ENCODE measurements around the gene AQP6.

The AQP6 gene

GRCh38 chr12:49974231-49974675 lies 1.5 kb downstream of the AQP6 start:
- Histone ChIP-seq H3K36me3 (ENCODE audit: insufficient read depth, insufficient read length, low read length) (no peaks in the 10 kb centered on the region), H3K4me1 (ENCODE audit: insufficient read depth, insufficient read length) (peaks cover 17% of the 10 kb centered on the region), H3K27me3 (ENCODE audit: insufficient read depth, insufficient read length) (peaks cover 14% of the 10 kb centered on the region), H3K9ac (ENCODE audit: insufficient read length, low read depth) (no peak overlapping the region), H3K9me3 (ENCODE audit: insufficient read depth, low read length) (no peaks in the 10 kb centered on the region), H3K4me3 (ENCODE audit: insufficient read length, low read depth) (no peak overlapping the region)
- TF ChIP-seq YY1 (IDR thresholded peaks at IDR 0.05; ENCODE audit: insufficient read depth, insufficient read length) = no peak
- DNase-seq (ENCODE audit: low read depth, low spot score) = no peak

- Histone ChIP-seq H3K36me3 (ENCODE audit: insufficient read depth, insufficient read length, low read length) (no peaks in the 10 kb centered on the region), H3K9me3 (ENCODE audit: insufficient read depth, low read length) (no peaks in the 10 kb centered on the region), H3K27me3 (ENCODE audit: insufficient read depth, insufficient read length) (peaks cover 8% of the 10 kb centered on the region), H3K4me3 (ENCODE audit: insufficient read length, low read depth) (no peak overlapping the region), H3K4me1 (ENCODE audit: insufficient read depth, insufficient read length) (peaks cover 20% of the 10 kb centered on the region), H3K9ac (ENCODE audit: insufficient read length, low read depth) (no peak overlapping the region)
- no peak for TF ChIP-seq SUZ12 (IDR thresholded peaks at IDR 0.05; ENCODE audit: extremely low read depth, insufficient read depth, insufficient read length)
- no peak for DNase-seq (ENCODE audit: low read depth, low spot score)
Observed at GRCh38 chr12:49974677-49975317, 2.0 kb downstream of the AQP6 start.

- H3K36me3 ChIP-seq (ENCODE audit: insufficient read depth, insufficient read length, low read length) = no peaks in the 10 kb centered on the region
- no peak for TF ChIP-seq YY1 (IDR thresholded peaks at IDR 0.05; ENCODE audit: insufficient read depth, insufficient read length)
- TF ChIP-seq SUZ12 (IDR thresholded peaks at IDR 0.05; ENCODE audit: extremely low read depth, insufficient read depth, insufficient read length) = no peak
- no peak for TF ChIP-seq ZNF274 (IDR thresholded peaks at IDR 0.05; ENCODE audit: low read depth, low read length)
- H3K9ac ChIP-seq (ENCODE audit: insufficient read length, low read depth) = no peak overlapping the region
- peaks cover 4% of the 10 kb centered on the region for H3K27me3 ChIP-seq (ENCODE audit: insufficient read depth, insufficient read length)
- peaks cover 20% of the 10 kb centered on the region for H3K4me1 ChIP-seq (ENCODE audit: insufficient read depth, insufficient read length)
- no peak overlapping the region for H3K4me3 ChIP-seq (ENCODE audit: insufficient read length, low read depth)
- no peaks in the 10 kb centered on the region for H3K9me3 ChIP-seq (ENCODE audit: insufficient read depth, low read length)
- no peak for DNase-seq (ENCODE audit: low read depth, low spot score)
Observed at GRCh38 chr12:49975318-49975761, 2.6 kb downstream of the AQP6 start.

GRCh38 chr12:49976557-49976956 lies 3.8 kb downstream of the AQP6 start:
- no peak for DNase-seq (ENCODE audit: low read depth, low spot score)
- H3K9ac ChIP-seq (ENCODE audit: insufficient read length, low read depth) = no peak overlapping the region
- H3K4me1 ChIP-seq (ENCODE audit: insufficient read depth, insufficient read length) = peaks cover 20% of the 10 kb centered on the region
- no peak overlapping the region for H3K4me3 ChIP-seq (ENCODE audit: insufficient read length, low read depth)
- no peaks in the 10 kb centered on the region for H3K9me3 ChIP-seq (ENCODE audit: insufficient read depth, low read length)
- H3K36me3 ChIP-seq (ENCODE audit: insufficient read depth, insufficient read length, low read length) = no peaks in the 10 kb centered on the region
- H3K27me3 ChIP-seq (ENCODE audit: insufficient read depth, insufficient read length) = no peaks in the 10 kb centered on the region
- TF ChIP-seq YY1 (IDR thresholded peaks at IDR 0.05; ENCODE audit: insufficient read depth, insufficient read length) (no peak), SUZ12 (IDR thresholded peaks at IDR 0.05; ENCODE audit: extremely low read depth, insufficient read depth, insufficient read length) (no peak), ZNF274 (IDR thresholded peaks at IDR 0.05; ENCODE audit: low read depth, low read length) (no peak)

GRCh38 chr12:49978125-49978524 lies 5.4 kb downstream of the AQP6 start:
- no peaks in the 10 kb centered on the region for H3K9me3 ChIP-seq (ENCODE audit: insufficient read depth, low read length)
- H3K4me3 ChIP-seq (ENCODE audit: insufficient read length, low read depth) = no peak overlapping the region
- no peak for DNase-seq (ENCODE audit: low read depth, low spot score)
- H3K27me3 ChIP-seq (ENCODE audit: insufficient read depth, insufficient read length) = no peaks in the 10 kb centered on the region
- H3K9ac ChIP-seq (ENCODE audit: insufficient read length, low read depth) = no peak overlapping the region
- H3K4me1 ChIP-seq (ENCODE audit: insufficient read depth, insufficient read length) = peaks cover 17% of the 10 kb centered on the region
- no peaks in the 10 kb centered on the region for H3K36me3 ChIP-seq (ENCODE audit: insufficient read depth, insufficient read length, low read length)
- no peak for TF ChIP-seq ZNF274 (IDR thresholded peaks at IDR 0.05; ENCODE audit: low read depth, low read length)
- TF ChIP-seq SUZ12 (IDR thresholded peaks at IDR 0.05; ENCODE audit: extremely low read depth, insufficient read depth, insufficient read length) = no peak
- no peak for TF ChIP-seq YY1 (IDR thresholded peaks at IDR 0.05; ENCODE audit: insufficient read depth, insufficient read length)

- Histone ChIP-seq H3K9ac (ENCODE audit: insufficient read length, low read depth) (no peak overlapping the region), H3K4me3 (ENCODE audit: insufficient read length, low read depth) (no peak overlapping the region), H3K9me3 (ENCODE audit: insufficient read depth, low read length) (no peaks in the 10 kb centered on the region)
Observed at GRCh38 chr12:49979016-49979586, 6.4 kb downstream of the AQP6 start.

GRCh38 chr12:49979791-49980190 lies 7.0 kb downstream of the AQP6 start:
- Histone ChIP-seq H3K36me3 (ENCODE audit: insufficient read depth, insufficient read length, low read length) (no peaks in the 10 kb centered on the region), H3K4me3 (ENCODE audit: insufficient read length, low read depth) (no peak overlapping the region), H3K27me3 (ENCODE audit: insufficient read depth, insufficient read length) (no peaks in the 10 kb centered on the region), H3K9me3 (ENCODE audit: insufficient read depth, low read length) (no peaks in the 10 kb centered on the region), H3K4me1 (ENCODE audit: insufficient read depth, insufficient read length) (peaks cover 24% of the 10 kb centered on the region), H3K9ac (ENCODE audit: insufficient read length, low read depth) (no peak overlapping the region)
- DNase-seq (ENCODE audit: low read depth, low spot score) = no peak
- TF ChIP-seq YY1 (IDR thresholded peaks at IDR 0.05; ENCODE audit: insufficient read depth, insufficient read length) (no peak), ZNF274 (IDR thresholded peaks at IDR 0.05; ENCODE audit: low read depth, low read length) (no peak), SUZ12 (IDR thresholded peaks at IDR 0.05; ENCODE audit: extremely low read depth, insufficient read depth, insufficient read length) (no peak)

More at GRCh38 chr12:49979016-49979586, 6.4 kb downstream of the AQP6 start:
- H3K36me3 ChIP-seq (ENCODE audit: insufficient read depth, insufficient read length, low read length) = no peaks in the 10 kb centered on the region
- no peak for DNase-seq (ENCODE audit: low read depth, low spot score)
- H3K4me1 ChIP-seq (ENCODE audit: insufficient read depth, insufficient read length) = peaks cover 23% of the 10 kb centered on the region
- TF ChIP-seq SUZ12 (IDR thresholded peaks at IDR 0.05; ENCODE audit: extremely low read depth, insufficient read depth, insufficient read length) = no peak
- no peak for TF ChIP-seq ZNF274 (IDR thresholded peaks at IDR 0.05; ENCODE audit: low read depth, low read length)
- no peak for TF ChIP-seq YY1 (IDR thresholded peaks at IDR 0.05; ENCODE audit: insufficient read depth, insufficient read length)
- no peaks in the 10 kb centered on the region for H3K27me3 ChIP-seq (ENCODE audit: insufficient read depth, insufficient read length)
